Hypothalamus (tissue), 51 donors: Measurements from ENCODE around the gene CLDN2.
"Not testable (repeated sequence)": the region's sequence is repeated elsewhere in the genome, so short reads cannot be mapped to it uniquely, and the experiment has no call there.

Experiments used
- DNase-seq, 51 donors: peaks; one replicate each; lab custom pipeline; 2025; lab: John Stamatoyannopoulos, UW

CLDN2 gene

DNA sequence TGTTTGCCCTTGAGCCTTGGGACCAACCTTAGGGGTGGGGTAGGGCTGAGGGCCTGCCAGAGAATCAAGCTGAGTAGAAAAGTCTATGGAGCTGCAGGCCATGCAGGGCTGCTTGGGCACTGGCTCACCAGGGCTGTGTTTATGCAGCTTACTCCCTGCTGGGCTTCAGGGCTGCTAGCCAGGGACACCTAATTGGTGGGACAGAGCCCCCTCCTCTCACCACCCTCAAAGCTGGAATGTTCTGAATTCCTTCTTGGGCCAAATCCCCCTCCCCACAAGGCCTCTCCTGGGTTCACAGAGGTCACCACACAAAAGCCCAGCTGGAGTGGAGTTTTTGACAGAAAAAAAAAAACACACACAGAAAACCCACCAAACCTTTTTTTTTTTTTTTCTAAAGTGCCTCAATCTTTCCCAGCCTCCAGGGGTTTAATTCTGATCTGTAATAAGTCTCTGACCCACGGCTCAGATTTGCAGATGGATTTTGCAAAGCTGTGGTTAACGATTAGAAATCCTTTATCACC lies at the start of gene CLDN2:
CLDN2 (plus strand) TSS at position 471 of the 521 bp plus-strand sequence. CDS start 7,827 bp downstream, outside the sequence.
- no peak for DNase-seq

DNA sequence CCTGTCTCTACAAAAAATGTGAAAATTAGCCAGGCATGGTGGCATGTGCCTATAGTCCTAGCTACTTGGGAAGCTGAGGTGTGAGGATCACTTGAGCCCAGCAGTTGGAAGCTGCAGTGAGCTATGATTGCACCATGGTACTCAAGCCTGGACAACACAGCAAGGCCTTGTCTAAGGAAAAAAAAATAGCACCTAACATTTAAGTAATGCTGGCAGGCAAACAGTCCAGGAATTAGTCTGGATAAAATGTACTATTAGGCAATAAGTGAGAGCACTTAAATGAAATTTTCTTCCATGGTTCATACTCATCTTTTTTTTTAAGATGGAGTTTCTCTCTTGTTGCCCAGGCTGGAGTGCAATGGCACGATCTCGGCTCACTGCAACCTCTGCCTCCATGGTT lies 47.4 kb upstream of the CLDN2 start:
- not testable (repeated sequence) for DNase-seq

- DNase-seq, result no peak
Observed at GRCh38 chrX:106874075-106874474, 46.1 kb upstream of the CLDN2 start.

DNA sequence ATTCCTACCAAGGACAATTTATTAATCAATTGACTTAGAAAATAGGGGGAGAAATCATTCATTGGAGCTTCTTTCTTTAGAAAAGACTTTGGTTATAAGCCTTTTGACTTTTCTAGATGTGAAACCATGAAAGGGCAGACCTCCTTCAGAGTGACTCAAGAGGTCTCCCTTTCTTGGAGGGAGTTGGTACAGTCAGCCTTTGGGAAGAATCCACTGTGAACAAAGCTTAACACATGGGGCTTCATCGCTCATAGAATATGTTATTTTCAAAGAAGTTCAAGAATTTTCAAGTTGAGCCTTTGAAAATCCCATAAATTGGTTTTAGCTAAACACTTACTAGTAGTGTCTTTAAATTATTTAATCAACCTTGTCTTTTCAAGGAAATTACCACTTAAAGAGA lies 45.1 kb upstream of the CLDN2 start:
- DNase-seq, result no peak

DNA sequence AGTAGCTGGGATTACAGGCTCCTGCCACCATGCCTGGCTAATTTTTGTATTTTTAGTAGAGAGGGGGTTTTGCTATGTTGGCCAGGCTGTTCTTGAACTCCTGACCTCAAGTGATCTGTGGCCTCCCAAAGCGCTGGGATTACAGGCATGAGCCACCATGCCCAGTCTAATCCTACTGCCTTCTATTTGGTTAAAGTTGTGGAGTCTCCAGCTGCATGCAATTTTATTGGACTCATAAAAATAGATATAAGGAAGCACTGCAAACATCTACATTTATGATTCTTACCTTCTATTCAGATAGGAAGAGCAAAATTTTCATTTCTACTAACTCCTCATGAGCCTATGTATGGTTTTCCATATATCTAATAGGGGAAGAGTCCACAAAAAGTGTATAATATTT lies 30.7 kb upstream of the CLDN2 start:
- DNase-seq, result no peak

DNA sequence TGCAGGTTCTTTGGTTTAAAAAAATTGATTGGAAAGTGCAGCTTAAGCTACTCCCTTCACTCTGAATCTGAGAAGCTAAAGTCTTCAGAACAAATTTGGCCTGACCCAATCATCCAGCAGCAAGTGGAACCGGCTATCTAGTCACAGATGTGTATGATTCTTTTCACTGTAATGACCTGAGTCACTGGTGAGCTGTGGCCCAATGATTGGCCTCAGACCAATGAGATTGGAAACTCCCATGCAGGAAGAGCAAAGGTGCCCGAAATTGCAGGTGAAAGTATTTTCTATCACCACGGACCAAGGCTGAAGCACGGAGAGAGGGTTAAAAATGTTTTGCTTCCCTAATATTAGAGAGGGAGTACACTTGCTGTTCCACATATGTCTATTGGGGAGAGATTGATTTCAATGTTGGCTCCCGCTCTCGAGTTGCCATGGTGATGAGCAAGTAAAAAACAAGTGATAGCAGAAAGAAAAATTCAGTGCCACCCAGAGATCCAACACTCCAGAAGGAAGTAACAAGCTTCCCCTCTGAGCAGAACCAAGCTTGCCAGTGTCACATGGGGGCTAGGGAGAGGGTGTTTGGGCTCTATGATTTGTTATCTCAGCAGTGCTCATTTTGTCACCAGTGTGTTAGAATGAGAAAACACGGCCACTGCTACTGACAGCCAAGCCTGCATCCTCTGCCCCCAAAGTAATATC lies 28.3 kb upstream of the CLDN2 start:
- peak in 1 of 51 donors; percentile 5 for DNase-seq

DNA sequence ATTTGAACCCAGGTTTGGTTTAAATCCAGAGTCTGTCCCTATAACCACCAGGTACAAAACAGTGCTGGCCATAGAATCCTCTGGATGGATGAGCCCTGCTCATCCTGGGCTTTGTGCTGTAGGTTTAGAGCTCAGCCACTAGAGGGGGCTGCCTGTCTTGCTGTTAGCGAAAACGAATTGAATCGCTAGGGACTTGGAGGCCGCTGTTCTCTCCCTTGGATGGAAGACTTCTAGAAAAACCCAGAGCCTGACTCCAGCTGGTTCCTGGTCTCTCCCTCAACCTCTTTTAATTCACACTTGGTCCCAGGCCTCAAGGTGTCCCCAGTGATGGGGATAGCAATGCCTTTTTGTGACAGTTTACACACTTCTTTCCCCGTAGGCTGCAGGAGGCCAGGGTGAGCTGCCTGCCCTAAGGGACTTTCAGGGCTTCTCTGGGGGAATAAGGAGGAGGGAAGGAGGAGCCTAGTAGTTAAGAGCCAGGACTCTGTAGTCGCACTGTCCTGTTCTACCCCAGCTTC lies 25.8 kb upstream of the CLDN2 start:
- peak in 40 of 51 donors; percentile 0 to 62 (median 16) for DNase-seq

- no peak for DNase-seq
Observed at GRCh38 chrX:106894978-106895452, 25.2 kb upstream of the CLDN2 start.

- no peak for DNase-seq
Observed at GRCh38 chrX:106897259-106897658, 22.9 kb upstream of the CLDN2 start.

DNA sequence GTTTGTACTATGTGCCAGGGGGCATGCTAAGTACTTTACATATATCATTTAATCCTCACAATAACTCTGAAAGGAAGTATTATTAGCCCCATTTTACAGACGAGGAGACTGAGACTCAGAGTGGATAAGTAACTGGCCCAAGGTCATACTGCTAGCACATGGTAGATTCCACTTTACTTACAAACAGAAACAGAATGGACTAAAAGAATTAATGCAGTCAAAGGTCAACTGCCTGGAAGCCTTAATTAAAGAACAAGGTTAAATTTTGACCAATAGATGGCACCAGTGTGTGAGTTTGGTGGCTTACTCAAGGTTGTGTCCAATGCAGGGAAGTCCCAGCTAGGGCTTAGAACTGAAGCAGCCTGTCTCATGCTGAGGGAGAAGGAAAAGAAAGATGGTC lies 21.7 kb upstream of the CLDN2 start:
- DNase-seq, result peak in 1 of 51 donors; percentile 4

DNA sequence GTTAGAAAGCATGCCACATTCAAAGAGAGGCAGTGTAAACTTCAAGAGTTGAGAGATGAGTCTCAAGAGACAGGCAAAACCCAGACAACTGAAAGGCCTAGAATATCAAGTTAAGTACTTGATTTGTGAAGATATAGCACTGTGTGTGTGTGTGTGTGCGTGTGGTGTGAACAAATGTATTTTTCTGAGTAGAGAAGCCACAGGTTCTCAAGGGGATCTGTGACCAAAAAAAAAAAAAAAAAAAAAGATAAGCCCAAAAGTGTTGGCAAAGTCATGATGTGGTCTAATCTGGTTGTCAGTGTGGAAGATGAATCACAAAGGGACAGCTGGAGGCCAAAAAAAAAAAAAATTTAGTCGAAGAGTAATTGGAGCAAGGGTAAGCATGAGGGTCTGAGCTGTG lies 20.9 kb upstream of the CLDN2 start:
- no peak for DNase-seq

- no peak for DNase-seq
Observed at GRCh38 chrX:106899841-106900240, 20.4 kb upstream of the CLDN2 start.

GRCh38 chrX:106901341-106901740 lies 18.9 kb upstream of the CLDN2 start:
- DNase-seq, result no peak

DNA sequence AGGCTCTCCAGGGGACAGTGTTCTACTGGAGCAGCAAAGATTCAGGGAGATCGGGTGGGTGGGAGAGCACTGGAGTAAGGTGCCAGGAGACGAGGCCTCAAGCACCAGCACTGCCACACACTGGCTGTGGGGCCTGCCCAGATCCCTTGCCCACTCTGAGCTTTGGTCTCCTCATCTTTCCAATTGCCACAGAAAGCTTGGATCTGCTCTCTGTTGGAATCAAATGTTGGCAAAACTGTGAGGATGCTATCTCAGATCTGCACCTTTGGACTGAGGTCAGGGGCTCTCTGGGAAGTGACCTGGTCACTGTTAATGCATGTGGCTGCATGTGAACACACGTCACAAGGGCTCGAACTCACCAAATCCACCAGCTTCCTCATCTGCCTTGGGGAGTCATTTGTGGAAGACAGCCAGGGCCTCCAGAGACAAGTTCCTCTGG lies 18.4 kb upstream of the CLDN2 start:
- DNase-seq, result no peak

DNA sequence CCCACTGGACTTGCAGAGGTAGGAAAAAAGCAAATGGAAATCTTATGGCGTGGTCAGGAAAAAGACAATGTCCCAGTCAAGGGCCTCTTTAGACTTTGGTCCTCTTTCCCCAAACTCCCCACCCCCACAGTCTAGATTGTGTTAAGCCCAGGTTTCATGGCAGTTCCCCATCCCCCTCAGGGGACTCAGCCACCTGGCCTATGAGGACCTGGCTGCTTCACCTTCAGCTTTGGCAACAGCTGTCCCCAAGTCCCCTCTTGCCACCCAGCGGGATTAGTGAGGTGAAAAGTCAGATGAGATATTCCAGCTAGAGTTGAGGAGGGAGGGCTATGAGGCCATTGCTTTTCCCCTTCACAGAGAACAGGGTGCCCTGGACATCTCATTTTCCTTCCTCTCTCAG lies 17.5 kb upstream of the CLDN2 start:
- no peak for DNase-seq

DNA sequence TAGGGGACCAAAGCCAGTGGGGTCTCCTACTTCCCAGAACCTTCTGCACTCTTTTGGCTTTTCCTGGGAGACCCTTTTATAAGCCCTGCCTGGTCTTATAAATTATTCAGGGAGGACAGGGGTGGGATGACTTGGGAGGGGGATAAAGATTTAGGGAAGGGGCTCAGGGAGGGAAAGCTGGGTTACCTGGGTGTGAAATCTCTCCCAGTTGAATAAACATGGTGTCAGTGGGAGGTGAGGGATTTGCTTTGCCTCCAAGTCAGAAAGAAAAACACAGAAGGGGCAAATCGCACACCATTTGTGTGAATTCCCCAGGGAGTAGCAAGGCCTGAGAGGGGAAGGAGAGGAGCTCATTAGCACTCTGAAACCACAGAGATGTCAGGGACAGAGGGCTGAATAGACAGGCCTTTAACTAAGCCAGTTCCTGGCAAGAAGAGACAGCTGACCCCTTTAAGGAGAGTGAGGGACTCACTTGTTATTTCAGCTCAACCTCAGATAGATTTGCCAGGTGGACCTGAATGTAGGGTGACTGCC lies 16.8 kb upstream of the CLDN2 start, which contains the start of gene RIPPLY1:
RIPPLY1 (minus strand) TSS at position 51 of the 534 bp plus-strand sequence. CDS start 54 bp downstream, outside the sequence.
- no peak for DNase-seq

- DNase-seq, result no peak
Observed at GRCh38 chrX:106903856-106904528, 16.2 kb upstream of the CLDN2 start.

- no peak for DNase-seq
Observed at GRCh38 chrX:106905064-106905708, 15.0 kb upstream of the CLDN2 start.

DNA sequence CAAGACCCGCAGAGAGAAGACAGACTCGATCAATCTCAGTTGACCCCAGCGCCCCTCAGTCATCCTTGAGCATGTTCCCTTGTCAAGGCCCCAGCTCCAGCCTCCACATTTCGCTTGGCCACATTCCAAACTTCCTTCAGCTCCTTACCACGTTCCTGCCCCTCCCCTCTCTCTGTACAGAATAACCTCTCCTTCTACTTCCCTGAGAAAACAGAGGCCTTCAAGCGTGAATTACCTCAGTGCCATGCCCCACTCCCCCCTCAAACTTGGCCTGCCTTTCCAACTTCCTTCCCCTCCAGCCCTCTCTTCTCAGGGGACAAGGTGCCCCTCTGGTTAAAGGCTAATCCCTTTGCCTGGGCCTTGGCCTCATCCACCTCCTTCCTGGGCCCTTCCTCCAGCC lies 13.8 kb upstream of the CLDN2 start:
- no peak for DNase-seq

GRCh38 chrX:106912864-106913263 lies 7.3 kb upstream of the CLDN2 start:
- no peak for DNase-seq
